Mesenchymal stem cell (in vitro differentiated cells and primary cell): ENCODE results near the gene HELB.

ENCODE experiments used
- DNase-seq: peaks from one replicate; pipeline ENCODE4 v3.0.0-alpha.2; 2013
- H2AFZ ChIP-seq: one replicate; pipeline ENCODE4 v1.6.1; 2013; ENCODE audit warnings: low read depth, mild to moderate bottlenecking, control low read depth, inconsistent platforms, low read length, moderate library complexity
- H2AK5ac ChIP-seq: 2 replicates; pipeline ENCODE4 v1.6.1; 2013; ENCODE audit warnings: low read length, moderate library complexity, mild to moderate bottlenecking, inconsistent platforms; ENCODE audit not compliant: severe bottlenecking
- H2BK120ac ChIP-seq: one replicate; pipeline ENCODE4 v1.6.1; 2013; ENCODE audit warnings: low read depth, mild to moderate bottlenecking, inconsistent platforms, low read length, moderate library complexity
- H2BK12ac ChIP-seq, 2 experiments: one replicate each; pipeline ENCODE4 v1.6.1; 2013; ENCODE audit warnings: inconsistent platforms in 2 of 2, low read length in 2 of 2, mild to moderate bottlenecking in 2 of 2, moderate library complexity in 2 of 2, control low read depth in 1 of 2
- H2BK15ac ChIP-seq: one replicate; pipeline ENCODE4 v1.6.1; 2013; ENCODE audit warnings: mild to moderate bottlenecking, low read depth, inconsistent platforms; ENCODE audit not compliant: poor library complexity, severe bottlenecking
- H2BK5ac ChIP-seq: 2 replicates; pipeline ENCODE4 v1.6.1; 2013; ENCODE audit warnings: low read depth, mild to moderate bottlenecking, low read length, control low read depth, inconsistent platforms; ENCODE audit not compliant: poor library complexity, severe bottlenecking
- H3K14ac ChIP-seq, 2 experiments: one replicate each; pipeline ENCODE4 v1.6.1; 2013; ENCODE audit warnings: inconsistent platforms in 2 of 2, low read length in 2 of 2, control low read depth in 1 of 2, mild to moderate bottlenecking in 1 of 2, moderate library complexity in 1 of 2
- H3K18ac ChIP-seq, 2 experiments: one replicate each; pipeline ENCODE4 v1.6.1; 2013; ENCODE audit warnings: inconsistent platforms in 2 of 2, low read length in 2 of 2, control low read depth in 1 of 2, low read depth in 1 of 2, mild to moderate bottlenecking in 1 of 2
- H3K23ac ChIP-seq, 2 experiments: one replicate each; pipeline ENCODE4 v1.6.1; 2013; ENCODE audit warnings: inconsistent platforms in 2 of 2, low read length in 2 of 2, mild to moderate bottlenecking in 2 of 2, moderate library complexity in 2 of 2, control low read depth in 1 of 2
- H3K27ac ChIP-seq: 2 replicates; pipeline ENCODE4 v1.5.1; 2013; ENCODE audit warnings: mild to moderate bottlenecking, moderate library complexity, low read length, control low read depth, inconsistent platforms; ENCODE audit not compliant: poor library complexity, severe bottlenecking
- H3K27me3 ChIP-seq, 2 experiments: 2 replicates each; pipeline versions ENCODE4 v1.6.1 to v1.7.0; 2013; ENCODE audit warnings: low read length in 2 of 2, mild to moderate bottlenecking in 2 of 2, moderate library complexity in 2 of 2, control low read depth in 1 of 2, inconsistent platforms in 1 of 2; ENCODE audit not compliant: control insufficient read depth in 1 of 2, insufficient read depth in 1 of 2
- H3K36me3 ChIP-seq, 2 experiments: 2 replicates each; pipeline versions ENCODE4 v1.6.1 to v1.7.0; 2013; ENCODE audit warnings: low read length in 2 of 2, control low read depth in 1 of 2, inconsistent platforms in 1 of 2, low read depth in 1 of 2, mild to moderate bottlenecking in 1 of 2; ENCODE audit not compliant: insufficient read depth in 2 of 2, control insufficient read depth in 1 of 2
- H3K4ac ChIP-seq, 2 experiments: one replicate each; pipeline ENCODE4 v1.6.1; 2013; ENCODE audit warnings: inconsistent platforms in 2 of 2, low read length in 2 of 2, mild to moderate bottlenecking in 2 of 2, moderate library complexity in 2 of 2, control low read depth in 1 of 2, low read depth in 1 of 2
- H3K4me1 ChIP-seq: 2 replicates; pipeline ENCODE4 v1.6.1; 2013; ENCODE audit warnings: low read depth, low read length, control low read depth; ENCODE audit not compliant: control insufficient read depth, insufficient read depth
- H3K4me2 ChIP-seq: 2 replicates; pipeline ENCODE4 v1.6.1; 2013; ENCODE audit warnings: low read length, mild to moderate bottlenecking, inconsistent platforms; ENCODE audit not compliant: poor library complexity, severe bottlenecking
- H3K4me3 ChIP-seq, 2 experiments: 2 replicates each; pipeline versions ENCODE4 v1.5.1 to v1.7.0; 2013; ENCODE audit warnings: low read length in 2 of 2, mild to moderate bottlenecking in 2 of 2, control low read depth in 1 of 2, low read depth in 1 of 2; ENCODE audit not compliant: insufficient read depth in 1 of 2
- H3K79me1 ChIP-seq: replicated peaks from 2 replicates; pipeline ENCODE4 v1.6.1; 2013; ENCODE audit warnings: mild to moderate bottlenecking, control low read depth, low read length, inconsistent platforms; ENCODE audit not compliant: poor library complexity, severe bottlenecking
- H3K9ac ChIP-seq: 2 replicates; pipeline ENCODE4 v1.7.0; 2013; ENCODE audit warnings: mild to moderate bottlenecking, low read length, moderate library complexity
- H3K9me3 ChIP-seq: 2 replicates; pipeline ENCODE4 v1.7.0; 2013; ENCODE audit warnings: mild to moderate bottlenecking, low read length; ENCODE audit not compliant: control insufficient read depth
- H4K8ac ChIP-seq: one replicate; pipeline ENCODE4 v1.6.1; 2013; ENCODE audit warnings: inconsistent platforms, mild to moderate bottlenecking, low read length, moderate library complexity
- H4K91ac ChIP-seq: one replicate; pipeline ENCODE4 v1.6.1; 2013; ENCODE audit warnings: mild to moderate bottlenecking, low read length, inconsistent platforms
- whole genome bisulfite sequencing: methylation state at CpG from one replicate; pipeline ENCODE4 v1.1.7; 2013; ENCODE audit warnings: mixed read lengths; 5-methylcytosine and 5-hydroxymethylcytosine counted together

Gene HELB

DNA sequence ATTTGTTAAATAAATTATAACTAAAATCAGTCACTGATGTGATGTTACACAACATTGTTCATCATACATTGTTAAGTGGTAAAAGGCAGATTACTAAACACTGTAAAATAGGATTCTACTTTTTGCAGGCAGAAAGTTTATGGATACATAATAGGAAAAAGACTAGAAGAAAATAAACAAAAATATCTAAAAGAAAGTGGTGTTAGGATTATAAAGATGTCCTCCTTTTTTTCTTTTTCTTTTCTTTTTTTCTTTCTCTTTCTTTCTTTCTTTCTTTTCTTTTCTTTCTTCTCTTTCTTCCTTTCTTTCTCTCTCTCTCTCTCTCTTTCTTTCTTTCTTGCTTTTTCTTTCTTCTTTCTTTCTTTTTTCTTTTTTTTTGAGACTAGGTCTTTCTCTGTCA lies 39.6 kb upstream of the HELB start:
- Histone ChIP-seq H3K4ac (no peak overlapping the region), H3K9me3 (no peaks in the 10 kb centered on the region), H3K36me3 (no peaks in the 10 kb centered on the region), H2BK120ac (no peak overlapping the region), H3K4me3 (no peak overlapping the region), H3K9ac (no peak overlapping the region), H3K79me1 (no peaks in the 10 kb centered on the region), H3K23ac (no peak overlapping the region), H2AFZ (no peak overlapping the region), H3K18ac (no peak overlapping the region), H3K27me3 (peaks cover 0 to 6% of the 10 kb centered on the region in 2 experiments), H3K4me1 (no peaks in the 10 kb centered on the region), H4K8ac (no peak overlapping the region), H2AK5ac (no peak overlapping the region), H4K91ac (no peak overlapping the region), H3K4me2 (no peak overlapping the region), H3K14ac (no peak overlapping the region), H3K27ac (no peak overlapping the region), H2BK15ac (no peak overlapping the region), H2BK5ac (no peak overlapping the region), H2BK12ac (no peak overlapping the region)
- no peak for DNase-seq

DNA sequence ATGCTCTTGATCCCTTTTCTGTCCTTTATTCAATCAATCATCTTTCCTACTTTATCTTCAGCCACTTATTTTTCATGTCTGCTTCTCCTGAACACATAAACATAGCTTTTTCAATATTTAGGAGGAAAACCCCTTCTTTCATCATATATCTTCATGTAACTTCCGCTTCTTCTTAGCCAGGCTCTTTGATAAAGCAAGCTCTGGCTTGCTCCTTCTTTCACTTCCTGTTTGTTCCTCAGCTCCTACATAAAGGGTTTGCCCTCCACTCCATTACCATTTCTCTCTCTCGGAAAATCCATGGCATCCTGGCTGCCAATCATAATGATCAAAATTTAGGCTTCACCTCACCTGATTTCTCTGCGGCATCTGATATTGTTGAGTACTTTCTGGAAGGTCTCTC lies 33.7 kb upstream of the HELB start:
- Histone ChIP-seq H2BK15ac (no peak overlapping the region), H3K18ac (no peak overlapping the region), H3K14ac (no peak overlapping the region), H3K23ac (no peak overlapping the region), H3K4me2 (no peak overlapping the region), H3K4me1 (no peaks in the 10 kb centered on the region), H2BK5ac (no peak overlapping the region), H3K4me3 (no peak overlapping the region), H3K4ac (no peak overlapping the region), H4K91ac (no peak overlapping the region), H3K36me3 (no peaks in the 10 kb centered on the region), H3K9me3 (no peaks in the 10 kb centered on the region), H3K27me3 (peaks cover 0 to 19% of the 10 kb centered on the region in 2 experiments), H2BK120ac (no peak overlapping the region), H4K8ac (no peak overlapping the region), H2AK5ac (no peak overlapping the region), H2AFZ (no peak overlapping the region), H3K9ac (no peak overlapping the region), H3K27ac (no peak overlapping the region), H2BK12ac (no peak overlapping the region), H3K79me1 (no peaks in the 10 kb centered on the region)
- WGBS: 81% methylated on average over 3 of the region's 3 CpGs
- no peak for DNase-seq

DNA sequence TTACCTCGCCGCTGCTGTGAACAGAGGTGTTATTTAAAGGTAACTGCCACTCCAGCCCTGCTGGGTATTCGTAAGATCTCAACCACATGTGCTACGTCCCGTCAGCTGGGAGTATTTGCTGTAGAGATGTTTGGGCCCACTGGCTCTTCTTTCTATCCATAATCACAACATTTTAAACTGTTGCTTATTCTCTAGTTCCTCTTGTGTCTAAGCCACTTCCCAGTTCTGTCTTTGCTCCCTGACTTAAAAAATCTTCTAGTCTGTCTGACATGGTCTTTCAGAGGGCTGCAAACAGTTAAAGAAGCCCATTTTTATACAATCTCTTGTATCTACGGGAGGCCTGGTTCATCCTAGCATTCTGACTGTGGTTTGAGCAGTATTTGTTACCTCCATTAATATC lies 33.2 kb upstream of the HELB start:
- Histone ChIP-seq H3K23ac (no peak overlapping the region), H2BK5ac (no peak overlapping the region), H3K27me3 (peaks cover 0 to 21% of the 10 kb centered on the region in 2 experiments), H3K79me1 (no peaks in the 10 kb centered on the region), H2BK120ac (no peak overlapping the region), H2BK15ac (no peak overlapping the region), H3K4me1 (no peaks in the 10 kb centered on the region), H2AFZ (no peak overlapping the region), H3K4me2 (no peak overlapping the region), H4K91ac (no peak overlapping the region), H3K36me3 (no peaks in the 10 kb centered on the region), H3K27ac (no peak overlapping the region), H4K8ac (no peak overlapping the region), H2BK12ac (no peak overlapping the region), H3K18ac (no peak overlapping the region), H3K4ac (no peak overlapping the region), H2AK5ac (no peak overlapping the region), H3K14ac (no peak overlapping the region), H3K9me3 (no peaks in the 10 kb centered on the region), H3K9ac (no peak overlapping the region), H3K4me3 (no peak overlapping the region)
- DNase-seq: no peak
- WGBS: 78% methylated on average over 6 of the region's 6 CpGs

DNA sequence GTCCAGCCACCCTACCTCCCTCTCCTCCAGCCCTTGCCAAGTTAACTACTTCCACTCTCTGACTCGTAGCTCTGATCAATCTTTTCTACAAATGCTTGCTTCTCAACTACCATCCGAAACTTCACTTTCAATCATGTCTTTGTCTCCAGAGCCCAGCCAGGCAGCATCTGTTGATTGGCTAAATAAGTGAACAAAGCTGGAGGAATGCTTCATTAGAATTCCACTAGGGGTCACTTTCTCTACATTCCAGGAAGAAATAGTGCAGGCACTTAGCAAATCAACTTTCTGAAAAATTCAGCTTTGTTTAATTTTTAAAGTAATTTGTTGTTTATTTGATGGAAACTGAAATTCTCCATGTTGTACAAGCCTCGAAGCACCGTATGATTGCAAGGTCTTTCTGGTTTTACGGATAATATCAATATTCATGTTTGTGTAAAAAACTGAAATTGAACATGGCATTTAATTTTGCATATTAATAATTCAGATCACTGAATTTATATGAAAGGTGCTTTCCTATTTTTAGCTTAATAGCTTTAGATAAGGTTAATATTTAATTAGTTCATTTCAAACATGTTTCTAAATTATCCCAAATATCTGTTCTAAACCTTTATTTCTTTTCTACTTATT lies 32.4 kb upstream of the HELB start:
- no peak overlapping the region for H3K27ac ChIP-seq
- no peak overlapping the region for H2AFZ ChIP-seq
- 78% methylated on average over 4 of the region's 5 CpGs for WGBS
- H2BK15ac ChIP-seq: no peak overlapping the region
- H2BK120ac ChIP-seq: no peak overlapping the region
- no peak overlapping the region for H2BK5ac ChIP-seq
- H4K8ac ChIP-seq: no peak overlapping the region
- no peak overlapping the region for H3K4ac ChIP-seq
- no peak overlapping the region for H3K4me2 ChIP-seq
- H3K18ac ChIP-seq: no peak overlapping the region
- no peaks in the 10 kb centered on the region for H3K36me3 ChIP-seq
- no peak overlapping the region for H2AK5ac ChIP-seq
- H3K4me1 ChIP-seq: no peaks in the 10 kb centered on the region
- no peaks in the 10 kb centered on the region for H3K9me3 ChIP-seq
- H2BK12ac ChIP-seq: no peak overlapping the region
- H3K9ac ChIP-seq: no peak overlapping the region
- H3K79me1 ChIP-seq: no peaks in the 10 kb centered on the region
- no peak overlapping the region for H3K4me3 ChIP-seq
- H3K14ac ChIP-seq: no peak overlapping the region
- peaks cover 0 to 21% of the 10 kb centered on the region in 2 experiments for H3K27me3 ChIP-seq
- peak; percentile 50 for DNase-seq
- no peak overlapping the region for H4K91ac ChIP-seq
- no peak overlapping the region for H3K23ac ChIP-seq
